Nephron progenitor cell (in vitro differentiated cells): ENCODE data around the gene ANKRD44.

ENCODE experiments used
- DNase-seq: peaks from one replicate; pipeline ENCODE4 v3.0.0; 2021
- H3K27ac Mint-ChIP-seq: 2 replicates; pipeline ENCODE4 v1.8.0; 2021; ENCODE audit warnings: mild to moderate bottlenecking, moderate library complexity, mixed read lengths
- H3K27me3 Mint-ChIP-seq: 2 replicates; pipeline ENCODE4 v1.8.0; 2021; ENCODE audit warnings: mild to moderate bottlenecking, low read depth, mixed read lengths; ENCODE audit not compliant: poor library complexity
- H3K36me3 Mint-ChIP-seq: 2 replicates; pipeline ENCODE4 v1.8.0; 2021; ENCODE audit warnings: low read depth, mixed read lengths
- H3K4me1 Mint-ChIP-seq: 2 replicates; pipeline ENCODE4 v1.8.0; 2021; ENCODE audit warnings: mixed read lengths
- H3K4me3 Mint-ChIP-seq: 2 replicates; pipeline ENCODE4 v1.8.0; 2021; ENCODE audit warnings: mild to moderate bottlenecking, moderate library complexity, mixed read lengths
- H3K9me3 Mint-ChIP-seq: 2 replicates; pipeline ENCODE4 v1.8.0; 2021; ENCODE audit warnings: mild to moderate bottlenecking, moderate library complexity, mixed read lengths
- TF ChIP-seq, protein P1 (sequence below): fragments of 200-600 bp; sonication (generic); IDR thresholded peaks from 2 replicates; pipeline ENCODE4 v1.5.0; 2021; ENCODE audit warnings: antibody characterized with exemption

The ANKRD44 gene

DNA sequence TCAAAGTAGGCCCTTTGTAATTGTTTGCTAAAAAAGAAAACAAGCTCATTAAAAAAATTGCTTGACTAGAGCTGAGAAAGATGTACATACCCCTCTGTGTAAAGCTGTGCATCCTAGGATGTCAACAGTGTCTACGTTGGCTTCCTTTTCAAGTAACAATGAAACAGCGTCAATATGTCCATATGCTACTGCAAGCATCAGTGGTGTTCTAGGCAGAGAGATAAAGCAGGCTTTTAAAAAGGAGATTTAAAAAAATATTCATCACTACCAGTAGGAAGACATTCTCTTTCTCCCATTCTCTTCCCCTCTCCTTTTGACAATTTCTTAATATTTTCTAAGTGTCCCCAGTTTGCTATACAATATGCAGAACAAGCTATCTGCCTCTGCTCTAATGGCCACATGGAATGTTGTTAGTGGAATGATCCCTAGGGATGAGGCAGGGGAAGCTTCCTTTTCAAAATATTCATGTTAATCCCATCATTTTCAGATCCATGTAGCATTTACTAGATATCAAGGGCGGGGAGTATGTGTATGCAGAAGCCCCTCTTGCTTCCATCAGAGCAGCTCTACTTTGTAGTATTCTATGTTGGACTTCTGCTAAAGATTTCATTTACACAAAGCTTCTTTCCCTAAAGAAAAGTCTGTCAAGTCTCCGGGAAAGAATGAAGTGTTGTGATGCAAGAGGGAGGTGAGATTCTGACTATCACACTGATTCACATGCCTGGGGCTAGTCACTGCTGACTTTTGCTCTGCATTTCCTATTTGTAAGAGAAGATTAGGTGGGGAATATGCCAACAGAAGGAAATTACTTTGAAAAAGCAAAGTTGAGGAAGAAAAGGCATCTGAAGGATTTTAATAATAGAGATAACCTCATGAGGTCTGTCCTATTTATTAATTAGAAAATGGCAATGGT, 302.6 kb downstream of the ANKRD44 start:
- H3K27ac Mint-ChIP-seq: no peak overlapping the region
- peaks cover 23% of the 10 kb centered on the region for H3K4me1 Mint-ChIP-seq
- H3K27me3 Mint-ChIP-seq: no peaks in the 10 kb centered on the region
- no peaks in the 10 kb centered on the region for H3K9me3 Mint-ChIP-seq
- no peaks in the 10 kb centered on the region for H3K36me3 Mint-ChIP-seq
- DNase-seq: no peak
- TF ChIP-seq, protein P1, sequence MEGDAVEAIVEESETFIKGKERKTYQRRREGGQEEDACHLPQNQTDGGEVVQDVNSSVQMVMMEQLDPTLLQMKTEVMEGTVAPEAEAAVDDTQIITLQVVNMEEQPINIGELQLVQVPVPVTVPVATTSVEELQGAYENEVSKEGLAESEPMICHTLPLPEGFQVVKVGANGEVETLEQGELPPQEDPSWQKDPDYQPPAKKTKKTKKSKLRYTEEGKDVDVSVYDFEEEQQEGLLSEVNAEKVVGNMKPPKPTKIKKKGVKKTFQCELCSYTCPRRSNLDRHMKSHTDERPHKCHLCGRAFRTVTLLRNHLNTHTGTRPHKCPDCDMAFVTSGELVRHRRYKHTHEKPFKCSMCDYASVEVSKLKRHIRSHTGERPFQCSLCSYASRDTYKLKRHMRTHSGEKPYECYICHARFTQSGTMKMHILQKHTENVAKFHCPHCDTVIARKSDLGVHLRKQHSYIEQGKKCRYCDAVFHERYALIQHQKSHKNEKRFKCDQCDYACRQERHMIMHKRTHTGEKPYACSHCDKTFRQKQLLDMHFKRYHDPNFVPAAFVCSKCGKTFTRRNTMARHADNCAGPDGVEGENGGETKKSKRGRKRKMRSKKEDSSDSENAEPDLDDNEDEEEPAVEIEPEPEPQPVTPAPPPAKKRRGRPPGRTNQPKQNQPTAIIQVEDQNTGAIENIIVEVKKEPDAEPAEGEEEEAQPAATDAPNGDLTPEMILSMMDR: no peak
- no peak overlapping the region for H3K4me3 Mint-ChIP-seq

DNA sequence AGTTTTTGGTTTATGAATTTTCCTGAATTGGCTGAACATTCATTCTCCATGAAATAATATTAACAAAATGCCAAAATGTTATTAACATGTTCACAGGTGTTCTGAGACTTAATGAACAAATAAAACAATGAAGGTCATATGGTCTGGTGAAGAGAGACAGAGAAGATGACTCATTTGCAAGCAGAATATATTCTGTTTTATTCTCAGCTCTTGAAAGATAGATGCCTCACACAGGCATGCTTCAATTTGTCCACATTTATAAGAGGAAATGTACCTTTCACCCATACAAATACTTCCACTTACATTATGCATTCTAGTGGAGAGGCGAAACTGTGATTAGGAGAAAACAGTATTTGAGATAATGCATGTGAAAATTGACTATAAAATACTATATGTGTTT, 308.7 kb downstream of the ANKRD44 start:
- H3K4me3 Mint-ChIP-seq: no peak overlapping the region
- no peaks in the 10 kb centered on the region for H3K36me3 Mint-ChIP-seq
- H3K27ac Mint-ChIP-seq: no peak overlapping the region

DNA sequence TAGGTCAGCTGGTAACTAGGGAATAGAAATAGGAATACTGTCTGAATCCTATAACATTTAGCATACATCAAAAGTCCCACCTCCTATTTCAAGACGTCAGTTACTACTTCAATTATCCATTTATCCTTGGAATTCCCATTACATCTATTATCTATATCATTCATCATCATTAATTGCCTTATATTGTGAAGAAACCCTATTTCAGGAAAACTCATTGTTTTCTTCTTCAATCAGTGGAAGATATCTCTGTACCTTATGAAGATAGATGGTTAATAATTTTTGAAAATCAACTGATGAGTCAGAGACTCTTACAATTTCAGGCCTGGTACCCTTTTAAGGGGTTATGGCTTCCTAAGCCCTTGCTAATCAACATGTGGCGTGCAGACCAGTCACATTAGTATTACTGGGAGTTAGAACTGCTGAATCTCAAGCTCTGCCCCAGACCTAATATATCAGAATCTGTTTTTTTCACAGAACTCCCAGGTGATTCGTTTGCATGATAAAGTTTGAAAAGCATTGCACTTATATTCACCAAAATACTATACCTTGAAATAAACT, 314.7 kb downstream of the ANKRD44 start:
- no peak overlapping the region for H3K27ac Mint-ChIP-seq
- no peaks in the 10 kb centered on the region for H3K36me3 Mint-ChIP-seq
- H3K9me3 Mint-ChIP-seq: no peaks in the 10 kb centered on the region
- H3K4me1 Mint-ChIP-seq: peaks cover 5% of the 10 kb centered on the region
- H3K27me3 Mint-ChIP-seq: no peaks in the 10 kb centered on the region
- TF ChIP-seq, protein P1: no peak
- DNase-seq: no peak
- H3K4me3 Mint-ChIP-seq: no peak overlapping the region

More for the DNA sequence above, 308.7 kb downstream of the ANKRD44 start:
- no peak for DNase-seq
- Mint-ChIP-seq H3K27me3 (no peaks in the 10 kb centered on the region), H3K9me3 (no peaks in the 10 kb centered on the region), H3K4me1 (no peaks in the 10 kb centered on the region)
- TF ChIP-seq, protein P1: no peak

DNA sequence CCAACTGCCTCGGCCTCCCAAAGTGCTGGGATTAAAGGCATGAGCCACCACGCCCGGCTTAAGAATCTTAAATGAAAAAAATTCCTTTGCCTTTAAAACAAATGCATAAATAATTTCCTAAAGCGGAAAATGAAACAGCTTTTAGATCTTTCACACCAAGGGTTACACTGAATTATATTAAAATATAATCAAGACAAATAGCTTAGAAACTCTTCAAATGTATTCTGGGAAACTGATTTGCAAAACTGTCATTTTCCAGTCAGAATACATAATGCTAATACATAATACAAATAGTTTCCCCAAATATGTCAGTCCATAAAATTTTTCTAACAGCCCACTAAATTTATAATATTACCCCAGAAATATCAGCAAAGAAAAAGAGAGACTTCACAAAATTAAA, 315.8 kb downstream of the ANKRD44 start:
- TF ChIP-seq, protein P1: no peak
- H3K27me3 Mint-ChIP-seq: no peaks in the 10 kb centered on the region
- H3K9me3 Mint-ChIP-seq: no peaks in the 10 kb centered on the region
- H3K27ac Mint-ChIP-seq: no peak overlapping the region
- H3K4me3 Mint-ChIP-seq: no peak overlapping the region
- no peaks in the 10 kb centered on the region for H3K36me3 Mint-ChIP-seq
- H3K4me1 Mint-ChIP-seq: peaks cover 14% of the 10 kb centered on the region
- no peak for DNase-seq

DNA sequence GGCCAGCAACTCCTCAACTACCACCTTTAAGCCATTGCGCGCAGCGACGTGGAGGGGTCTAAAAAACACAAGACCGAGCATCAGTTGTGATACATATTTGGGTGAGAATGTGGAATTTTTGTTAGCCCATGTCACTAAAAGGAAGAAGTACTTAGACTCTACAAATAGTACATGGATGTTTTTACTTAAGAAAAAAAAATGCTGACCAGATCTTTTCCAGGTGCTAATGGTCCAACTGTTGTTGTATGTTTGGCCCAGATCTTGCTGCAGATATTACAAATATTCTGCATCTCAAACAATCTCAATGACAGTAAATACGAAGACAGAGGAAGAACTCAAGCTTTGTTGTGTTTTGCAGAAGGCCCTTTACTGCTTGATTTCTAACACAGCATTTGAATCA, 317.0 kb downstream of the ANKRD44 start:
- Mint-ChIP-seq H3K4me1 (peaks cover 22% of the 10 kb centered on the region), H3K9me3 (no peaks in the 10 kb centered on the region), H3K27ac (no peak overlapping the region), H3K27me3 (no peaks in the 10 kb centered on the region), H3K4me3 (no peak overlapping the region), H3K36me3 (no peaks in the 10 kb centered on the region)
- TF ChIP-seq, protein P1: no peak
- DNase-seq: no peak
